Measurements from ENCODE around the gene CITED4.

Gene CITED4

DNA sequence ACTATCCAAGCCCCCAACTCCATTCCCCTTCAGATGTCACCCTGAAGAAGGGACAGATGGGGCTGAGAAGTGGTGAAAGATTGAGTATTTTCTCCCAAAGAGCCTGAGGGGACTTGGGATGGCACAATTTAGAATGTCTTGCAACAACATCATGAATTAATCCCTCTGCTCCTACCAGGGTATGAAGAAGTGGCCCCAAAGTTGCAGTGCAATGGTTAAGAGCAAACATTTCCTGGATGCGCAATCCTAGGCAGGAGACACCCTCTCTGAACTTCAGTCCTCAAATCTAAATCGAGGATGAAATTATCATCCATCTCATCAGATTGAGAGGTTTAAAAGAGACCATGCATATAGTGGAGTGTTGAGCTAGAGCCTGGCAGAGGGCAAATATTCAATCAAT lies 28.6 kb upstream of the CITED4 start:
- TF ChIP-seq YY1 (IDR thresholded peaks at IDR 0.05; ENCODE audit: low read depth) = no peak
- no peak for TF ChIP-seq TCF12 (IDR thresholded peaks at IDR 0.05; ENCODE audit: low read depth)

DNA sequence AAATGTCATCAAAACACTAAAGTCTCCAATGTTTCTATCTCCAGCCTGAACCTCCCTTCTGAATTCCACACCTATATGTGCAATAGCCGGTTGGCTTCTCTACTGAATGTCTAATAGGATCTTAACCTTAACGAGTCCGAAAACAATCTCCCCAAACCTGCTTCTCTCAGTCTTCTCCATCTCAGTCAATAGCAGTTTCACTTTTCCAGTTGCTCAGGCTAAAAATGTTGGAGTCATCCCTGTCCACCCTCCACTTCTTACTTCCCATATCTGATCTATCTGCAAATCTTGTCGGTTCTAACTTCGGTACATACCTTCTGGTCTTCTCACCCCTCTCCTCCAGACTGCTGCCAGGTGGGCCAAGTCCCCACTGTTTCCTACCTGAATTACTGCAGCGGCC lies 25.5 kb upstream of the CITED4 start:
- TF ChIP-seq, protein P1, sequence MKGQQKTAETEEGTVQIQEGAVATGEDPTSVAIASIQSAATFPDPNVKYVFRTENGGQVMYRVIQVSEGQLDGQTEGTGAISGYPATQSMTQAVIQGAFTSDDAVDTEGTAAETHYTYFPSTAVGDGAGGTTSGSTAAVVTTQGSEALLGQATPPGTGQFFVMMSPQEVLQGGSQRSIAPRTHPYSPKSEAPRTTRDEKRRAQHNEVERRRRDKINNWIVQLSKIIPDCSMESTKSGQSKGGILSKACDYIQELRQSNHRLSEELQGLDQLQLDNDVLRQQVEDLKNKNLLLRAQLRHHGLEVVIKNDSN (IDR thresholded peaks at IDR 0.05) = no peak

DNA sequence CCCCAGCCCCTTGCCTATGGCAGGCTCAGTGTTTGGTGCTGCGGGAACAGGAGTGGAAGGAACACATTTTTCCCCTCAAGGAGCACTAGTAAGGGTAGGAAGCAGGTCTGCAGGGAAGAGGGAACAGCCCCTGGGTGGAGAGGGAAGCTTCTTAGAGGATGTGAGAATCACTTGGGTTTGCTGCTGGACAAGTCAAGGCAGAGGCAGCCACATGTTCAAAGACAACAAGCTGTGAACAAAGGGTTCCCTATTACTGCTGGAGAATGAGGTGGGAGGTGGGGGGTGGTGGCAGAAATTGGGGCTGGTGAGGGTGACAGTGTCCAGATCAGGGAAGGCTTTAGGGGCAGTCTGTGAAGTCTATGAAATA lies 24.8 kb upstream of the CITED4 start:
- no peak for TF ChIP-seq EP300 (IDR thresholded peaks at IDR 0.05; ENCODE audit: borderline replicate concordance)

DNA sequence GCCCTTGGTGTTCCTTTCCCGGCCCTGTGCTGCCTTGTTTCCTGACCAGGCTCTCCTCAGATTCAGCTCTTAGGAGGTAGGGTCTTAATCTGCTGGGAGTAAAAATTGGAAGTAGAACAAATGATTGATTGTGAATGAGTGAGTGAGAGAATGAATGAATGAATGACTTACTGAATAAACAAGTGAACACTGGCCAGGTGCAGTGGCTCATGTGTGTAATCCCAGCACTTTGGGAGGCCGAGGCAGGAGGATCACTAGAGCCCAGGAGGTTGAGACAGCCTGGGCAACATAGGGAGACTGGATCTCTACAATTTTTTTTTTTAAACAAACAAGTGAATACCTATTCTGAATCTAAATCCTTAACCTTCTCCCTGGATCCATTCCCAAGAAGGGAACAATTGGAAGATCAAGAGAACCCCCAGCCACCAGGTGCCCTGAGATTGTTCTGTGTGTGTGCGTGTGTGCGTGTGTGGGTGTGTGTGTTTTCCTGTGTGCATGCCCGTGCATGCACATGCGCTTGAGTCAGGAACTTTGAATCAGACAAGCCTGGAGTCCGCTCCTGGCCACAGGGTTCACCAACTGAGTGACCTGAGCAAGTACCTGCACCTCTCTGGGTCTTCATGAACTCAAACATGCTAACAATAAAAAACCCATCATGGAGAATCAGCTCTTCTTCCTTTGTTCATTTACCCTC lies 24.3 kb upstream of the CITED4 start:
- TF ChIP-seq CEBPB (IDR thresholded peaks at IDR 0.05) (no peak), TAF1 (IDR thresholded peaks at IDR 0.05; ENCODE audit: low read depth) (no peak), TCF12 (IDR thresholded peaks at IDR 0.05; ENCODE audit: low read depth) (no peak), RAD21 (IDR thresholded peaks at IDR 0.05; ENCODE audit: low read depth) (no peak), CREB1 (IDR thresholded peaks at IDR 0.05; ENCODE audit: low read depth) (no peak), EGR1 (IDR thresholded peaks at IDR 0.05) (no peak), YY1 (IDR thresholded peaks at IDR 0.05; ENCODE audit: low read depth) (no peak), TEAD4 (IDR thresholded peaks at IDR 0.05) (no peak), NFIC (IDR thresholded peaks at IDR 0.05) (no peak), EP300 (IDR thresholded peaks at IDR 0.05; ENCODE audit: borderline replicate concordance) (no peak), FOXM1 (IDR thresholded peaks at IDR 0.05; ENCODE audit: borderline replicate concordance, low read depth) (no peak)
- TF ChIP-seq, protein P1 (IDR thresholded peaks at IDR 0.05) = no peak
- TF ChIP-seq, protein P2, sequence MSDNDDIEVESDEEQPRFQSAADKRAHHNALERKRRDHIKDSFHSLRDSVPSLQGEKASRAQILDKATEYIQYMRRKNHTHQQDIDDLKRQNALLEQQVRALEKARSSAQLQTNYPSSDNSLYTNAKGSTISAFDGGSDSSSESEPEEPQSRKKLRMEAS (IDR thresholded peaks at IDR 0.05) = no peak
- TF ChIP-seq, protein P3, sequence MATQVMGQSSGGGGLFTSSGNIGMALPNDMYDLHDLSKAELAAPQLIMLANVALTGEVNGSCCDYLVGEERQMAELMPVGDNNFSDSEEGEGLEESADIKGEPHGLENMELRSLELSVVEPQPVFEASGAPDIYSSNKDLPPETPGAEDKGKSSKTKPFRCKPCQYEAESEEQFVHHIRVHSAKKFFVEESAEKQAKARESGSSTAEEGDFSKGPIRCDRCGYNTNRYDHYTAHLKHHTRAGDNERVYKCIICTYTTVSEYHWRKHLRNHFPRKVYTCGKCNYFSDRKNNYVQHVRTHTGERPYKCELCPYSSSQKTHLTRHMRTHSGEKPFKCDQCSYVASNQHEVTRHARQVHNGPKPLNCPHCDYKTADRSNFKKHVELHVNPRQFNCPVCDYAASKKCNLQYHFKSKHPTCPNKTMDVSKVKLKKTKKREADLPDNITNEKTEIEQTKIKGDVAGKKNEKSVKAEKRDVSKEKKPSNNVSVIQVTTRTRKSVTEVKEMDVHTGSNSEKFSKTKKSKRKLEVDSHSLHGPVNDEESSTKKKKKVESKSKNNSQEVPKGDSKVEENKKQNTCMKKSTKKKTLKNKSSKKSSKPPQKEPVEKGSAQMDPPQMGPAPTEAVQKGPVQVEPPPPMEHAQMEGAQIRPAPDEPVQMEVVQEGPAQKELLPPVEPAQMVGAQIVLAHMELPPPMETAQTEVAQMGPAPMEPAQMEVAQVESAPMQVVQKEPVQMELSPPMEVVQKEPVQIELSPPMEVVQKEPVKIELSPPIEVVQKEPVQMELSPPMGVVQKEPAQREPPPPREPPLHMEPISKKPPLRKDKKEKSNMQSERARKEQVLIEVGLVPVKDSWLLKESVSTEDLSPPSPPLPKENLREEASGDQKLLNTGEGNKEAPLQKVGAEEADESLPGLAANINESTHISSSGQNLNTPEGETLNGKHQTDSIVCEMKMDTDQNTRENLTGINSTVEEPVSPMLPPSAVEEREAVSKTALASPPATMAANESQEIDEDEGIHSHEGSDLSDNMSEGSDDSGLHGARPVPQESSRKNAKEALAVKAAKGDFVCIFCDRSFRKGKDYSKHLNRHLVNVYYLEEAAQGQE (IDR thresholded peaks at IDR 0.05; ENCODE audit: low read depth) = no peak

DNA sequence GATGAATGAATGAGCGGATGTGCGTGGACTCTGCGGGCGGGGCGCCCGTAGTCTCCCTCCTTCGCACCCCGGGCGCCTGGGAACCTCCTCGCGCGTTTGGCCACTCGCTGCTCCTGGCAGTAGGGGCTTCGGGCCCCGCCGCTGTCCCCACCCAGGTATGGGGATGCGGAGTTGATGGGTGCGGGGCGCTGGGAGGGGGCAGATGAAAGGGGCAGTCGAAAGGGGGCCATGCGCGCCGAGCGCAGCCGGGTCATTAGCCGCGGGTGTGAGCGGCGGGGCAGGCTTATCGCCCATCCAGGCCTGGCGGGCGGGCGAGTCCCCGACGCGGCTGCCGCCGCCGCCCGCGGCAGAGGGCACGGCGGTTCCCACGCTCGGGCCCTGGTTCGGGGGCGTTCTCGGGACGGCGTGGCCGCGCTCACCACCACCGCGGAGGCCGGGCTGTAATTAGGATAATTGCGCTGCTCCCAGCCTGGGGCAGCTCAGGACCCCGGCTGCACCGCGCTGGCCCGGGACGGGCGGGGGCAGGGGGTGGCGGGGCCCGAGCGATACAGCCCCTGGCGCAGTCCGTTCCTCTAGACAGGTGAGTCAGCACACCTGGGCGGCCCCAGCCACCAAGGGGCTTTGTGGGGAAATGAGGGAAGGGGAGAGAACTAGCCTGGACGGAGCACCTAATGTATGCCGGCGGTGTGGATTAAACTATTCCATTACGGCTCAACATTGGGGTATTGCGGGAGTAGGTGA lies 22.1 kb upstream of the CITED4 start:
- TF ChIP-seq EP300 (IDR thresholded peaks at IDR 0.05; ENCODE audit: borderline replicate concordance) = no peak
- no peak for TF ChIP-seq TCF12 (IDR thresholded peaks at IDR 0.05; ENCODE audit: low read depth)
- TF ChIP-seq, protein P1 (IDR thresholded peaks at IDR 0.05) = no peak
- TF ChIP-seq TAF1 (IDR thresholded peaks at IDR 0.05; ENCODE audit: low read depth) = no peak
- no peak for TF ChIP-seq EGR1 (IDR thresholded peaks at IDR 0.05)

DNA sequence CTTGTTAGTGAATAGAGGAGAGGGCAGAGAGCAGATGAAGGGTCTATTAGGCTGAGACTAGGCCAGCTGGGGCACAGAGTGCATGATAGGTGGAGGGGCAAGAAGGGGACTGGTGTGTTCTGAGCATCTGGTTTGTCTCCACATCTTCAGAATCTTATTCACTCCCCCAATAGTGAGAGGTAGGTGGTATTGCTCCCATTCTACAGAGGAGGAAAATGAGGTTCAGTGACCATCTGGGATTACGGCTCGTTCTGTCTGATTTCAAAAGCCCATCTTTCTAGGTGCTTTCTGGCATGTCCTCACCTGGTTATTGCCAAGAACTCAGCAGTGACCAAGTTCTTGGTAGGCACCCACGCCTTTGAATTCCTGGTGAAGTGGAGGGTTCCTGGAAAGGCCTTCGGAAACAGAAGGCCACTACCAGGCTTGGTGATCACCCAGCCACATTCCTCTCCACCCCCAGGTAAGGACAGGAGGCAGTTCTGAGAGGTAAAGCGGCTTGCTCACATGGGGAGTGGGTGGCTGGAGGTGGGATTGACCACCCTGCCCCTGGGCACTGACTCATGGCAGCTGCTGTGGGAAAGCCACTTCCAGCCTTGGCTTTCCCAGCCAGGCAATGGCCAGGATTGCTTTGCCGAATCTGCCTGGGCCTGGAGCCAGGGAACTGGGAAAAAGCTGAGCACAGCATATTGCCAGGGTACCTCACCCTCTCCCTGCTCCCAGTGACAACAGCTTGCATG lies 18.8 kb upstream of the CITED4 start:
- no peak for TF ChIP-seq EGR1 (IDR thresholded peaks at IDR 0.05)
- no peak for TF ChIP-seq TCF12 (IDR thresholded peaks at IDR 0.05; ENCODE audit: low read depth)
- no peak for TF ChIP-seq ZBTB7A (IDR thresholded peaks at IDR 0.05; ENCODE audit: low read depth)
- no peak for TF ChIP-seq RAD21 (IDR thresholded peaks at IDR 0.05; ENCODE audit: low read depth)
- TF ChIP-seq, protein P1 (IDR thresholded peaks at IDR 0.05) = no peak
- TF ChIP-seq, protein P3 (IDR thresholded peaks at IDR 0.05; ENCODE audit: low read depth) = no peak
- no peak for TF ChIP-seq CREB1 (IDR thresholded peaks at IDR 0.05; ENCODE audit: low read depth)
- no peak for TF ChIP-seq NFIC (IDR thresholded peaks at IDR 0.05)
- no peak for TF ChIP-seq TEAD4 (IDR thresholded peaks at IDR 0.05)
- TF ChIP-seq FOXM1 (IDR thresholded peaks at IDR 0.05; ENCODE audit: borderline replicate concordance, low read depth) = no peak
- TF ChIP-seq EP300 (IDR thresholded peaks at IDR 0.05; ENCODE audit: borderline replicate concordance) = no peak
- TF ChIP-seq, protein P2 (IDR thresholded peaks at IDR 0.05) = no peak
- no peak for TF ChIP-seq TAF1 (IDR thresholded peaks at IDR 0.05; ENCODE audit: low read depth)
- TF ChIP-seq CEBPB (IDR thresholded peaks at IDR 0.05) = no peak
- TF ChIP-seq YY1 (IDR thresholded peaks at IDR 0.05; ENCODE audit: low read depth) = no peak

All from Ishikawa (cell line).